Ovary (tissue), 1 donor: ENCODE results near the gene ASAP2.

ENCODE experiments used
- EP300 ChIP-seq: sonication (generic); formaldehyde crosslinking; IDR thresholded peaks from one replicate; pipeline ENCODE4 v1.6.1; 2017; ENCODE audit warnings: antibody characterized with exemption
- POLR2A ChIP-seq: fragments of 450-650 bp; IDR thresholded peaks from one replicate; pipeline ENCODE4 v1.6.1; 2017; ENCODE audit warnings: antibody characterized with exemption, mild to moderate bottlenecking, moderate library complexity

DNA sequence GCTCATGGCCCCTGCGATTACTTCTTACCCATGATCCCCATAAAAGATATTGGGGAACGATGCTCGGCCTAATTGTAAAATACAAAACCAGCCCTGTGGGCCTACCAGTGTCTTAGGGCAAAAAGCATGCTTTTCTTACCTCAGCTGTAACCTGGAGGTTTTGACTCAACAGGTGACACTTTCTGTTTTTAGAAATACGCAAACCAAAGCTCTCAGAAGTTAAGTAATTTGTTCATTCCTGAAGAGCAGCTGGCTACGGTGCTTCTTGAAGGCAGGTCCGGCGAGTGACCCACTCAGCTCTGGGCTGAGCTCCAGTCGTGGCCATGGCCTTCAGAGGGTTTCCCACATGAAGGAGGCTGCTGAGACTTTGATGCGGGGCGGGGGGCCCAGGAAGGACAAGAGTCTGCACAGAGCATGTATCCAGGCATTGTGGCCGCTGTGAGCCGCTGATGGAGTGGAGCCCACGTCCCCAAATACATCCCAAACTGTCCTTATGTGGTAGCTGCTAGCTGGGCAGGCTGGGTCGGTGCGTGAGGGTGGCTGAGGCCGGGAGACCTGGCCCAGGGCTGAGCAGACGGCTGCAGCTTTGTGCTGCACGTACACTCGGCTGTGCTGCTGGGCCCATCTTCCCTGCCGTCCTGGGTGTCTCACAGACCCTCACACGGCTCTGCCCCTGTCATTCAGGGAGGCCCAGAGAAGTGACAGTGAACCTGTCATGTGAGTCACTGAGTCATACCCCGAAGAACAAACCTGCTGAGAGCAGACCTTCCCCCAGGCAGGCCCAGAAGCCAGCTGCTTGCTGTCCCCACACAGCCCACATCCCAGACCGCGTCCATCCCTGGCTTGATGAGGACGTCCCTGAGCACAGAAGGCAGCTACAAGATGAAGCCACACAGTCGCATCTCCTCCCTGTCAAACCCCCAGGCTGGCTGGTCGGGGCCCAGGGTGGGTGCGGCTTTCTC lies 182.6 kb downstream of the ASAP2 start:
- no peak for TF ChIP-seq POLR2A
- TF ChIP-seq EP300 = no peak
